Epidermal melanocyte (primary cell): Measurements from ENCODE around the gene CD9.
"Not testable (repeated sequence)": the region's sequence is repeated elsewhere in the genome, so short reads cannot be mapped to it uniquely, and the experiment has no call there.

Experiments
- DNase-seq: peaks from one replicate; pipeline ENCODE4 v3.0.0; 2011; ENCODE audit warnings: low spot score; ENCODE audit not compliant: insufficient read length

The CD9 gene

GRCh38 chr12:6198985-6199530 is 1.1 kb upstream of the CD9 start:
- no peak for DNase-seq

GRCh38 chr12:6199531-6200255 is 507 bp upstream of the CD9 start:
- DNase-seq, result no peak

- DNase-seq, result no peak
These were observed 1.0 kb downstream of the CD9 start for GRCh38 chr12:6201213-6201608.

GRCh38 chr12:6201826-6202225 is 1.6 kb downstream of the CD9 start:
- DNase-seq, result no peak

GRCh38 chr12:6202304-6202703 is 2.1 kb downstream of the CD9 start:
- DNase-seq, result no peak

GRCh38 chr12:6202846-6203245 is 2.6 kb downstream of the CD9 start:
- no peak for DNase-seq

- no peak for DNase-seq
These were observed 3.4 kb downstream of the CD9 start for GRCh38 chr12:6203601-6204000.

GRCh38 chr12:6204533-6205143 is 4.4 kb downstream of the CD9 start:
- DNase-seq, result no peak

- DNase-seq, result no peak
These were observed 4.9 kb downstream of the CD9 start for GRCh38 chr12:6205144-6205539.

GRCh38 chr12:6205761-6206160 is 5.6 kb downstream of the CD9 start:
- DNase-seq, result no peak

- no peak for DNase-seq
These were observed 6.1 kb downstream of the CD9 start for GRCh38 chr12:6206327-6206726.

GRCh38 chr12:6207259-6207925 is 7.2 kb downstream of the CD9 start:
- no peak for DNase-seq

- DNase-seq, result no peak
These were observed 7.9 kb downstream of the CD9 start for GRCh38 chr12:6208130-6208529.

GRCh38 chr12:6209428-6209827 is 9.2 kb downstream of the CD9 start:
- not testable (repeated sequence) for DNase-seq

GRCh38 chr12:6211421-6211869 is 11.2 kb downstream of the CD9 start:
- DNase-seq, result peak; percentile 69

GRCh38 chr12:6212086-6212485 is 11.9 kb downstream of the CD9 start:
- no peak for DNase-seq

GRCh38 chr12:6213969-6214368 is 13.8 kb downstream of the CD9 start:
- DNase-seq, result no peak

- DNase-seq, result no peak
These were observed 14.4 kb downstream of the CD9 start for GRCh38 chr12:6214633-6215032.

- DNase-seq, result no peak
These were observed 15.1 kb downstream of the CD9 start for GRCh38 chr12:6215120-6215807.

- peak; percentile 89 for DNase-seq
These were observed 15.8 kb downstream of the CD9 start for GRCh38 chr12:6215932-6216494.

GRCh38 chr12:6216581-6216980 is 16.4 kb downstream of the CD9 start:
- no peak for DNase-seq
